Activated naive CD4-positive, alpha-beta T cell treated with anti-CD3 and anti-CD28 coated beads, Interleukin-2, amount 10 ng/mL, durations not matched to agents 5 hours and 36 hours (primary cell): ENCODE results near the gene FCER1A. TPM values are rescaled to one million over a fixed set of nuclear protein-coding genes. Genes with fewer than 3 reads are reported as not detected.

Experiments
- total RNA-seq, 2 experiments: library from RNA; stranded (reverse); gene quantifications; one replicate each; pipeline ENCODE4 v1.2.3, GENCODE V29; 2021

FCER1A gene
- not detected for total RNA-seq

DNA sequence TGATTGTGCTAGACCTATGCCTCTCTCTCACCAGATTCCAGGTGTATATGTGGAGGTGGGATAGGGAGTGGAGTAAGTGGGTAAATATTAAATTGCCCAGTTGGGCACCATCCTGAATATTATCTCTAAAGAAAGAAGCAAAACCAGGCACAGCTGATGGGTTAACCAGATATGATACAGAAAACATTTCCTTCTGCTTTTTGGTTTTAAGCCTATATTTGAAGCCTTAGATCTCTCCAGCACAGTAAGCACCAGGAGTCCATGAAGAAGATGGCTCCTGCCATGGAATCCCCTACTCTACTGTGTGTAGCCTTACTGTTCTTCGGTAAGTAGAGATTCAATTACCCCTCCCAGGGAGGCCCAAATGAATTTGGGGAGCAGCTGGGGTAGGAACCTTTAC lies at the start of gene FCER1A:
TSS of gene FCER1A (plus strand) at position 242 of the 400 bp plus-strand sequence. CDS start at position 271, 29 bp downstream.

Other genes starting within 250 kb of the FCER1A start
- gene AIM2, start 225.6 kb upstream of the FCER1A start, total RNA-seq: 1 to 10 TPM; 3.4 to 3.6 TPM
- gene CADM3, start 130.7 kb upstream of the FCER1A start, total RNA-seq: not detected
- gene ACKR1, start 97.5 kb upstream of the FCER1A start, total RNA-seq: not detected
- gene OR10J4, start 129.9 kb downstream of the FCER1A start, total RNA-seq: not detected
- not detected for gene OR10J1, start 137.4 kb downstream of the FCER1A start, total RNA-seq
- gene OR10J5, start 233.7 kb downstream of the FCER1A start, total RNA-seq: not detected